Prostate gland (tissue), 2 donors: ENCODE measurements around the gene GPR158.

ENCODE experiments used
- POLR2A ChIP-seq: fragments of 450-650 bp; IDR thresholded peaks from one replicate; pipeline ENCODE4 v1.6.1; 2016; ENCODE audit warnings: antibody characterized with exemption, mild to moderate bottlenecking
- POLR2AphosphoS5 ChIP-seq: sonication (generic); formaldehyde crosslinking; IDR thresholded peaks from one replicate; pipeline ENCODE4 v1.6.1; 2017; ENCODE audit warnings: antibody characterized with exemption
- TF ChIP-seq, protein P1 (sequence below), 4 experiments: fragments of 200-600 bp in 2 of 4; fragments of 450-650 bp in 2 of 4; sonication (generic) in 2 of 4; IDR thresholded peaks; 1 replicate in 3 of 4; 2 replicates in 1 of 4; pipeline ENCODE4 v1.5.1; 2016 to 2019; ENCODE audit warnings: antibody characterized with exemption in 4 of 4, mild to moderate bottlenecking in 2 of 4, moderate library complexity in 2 of 4

DNA sequence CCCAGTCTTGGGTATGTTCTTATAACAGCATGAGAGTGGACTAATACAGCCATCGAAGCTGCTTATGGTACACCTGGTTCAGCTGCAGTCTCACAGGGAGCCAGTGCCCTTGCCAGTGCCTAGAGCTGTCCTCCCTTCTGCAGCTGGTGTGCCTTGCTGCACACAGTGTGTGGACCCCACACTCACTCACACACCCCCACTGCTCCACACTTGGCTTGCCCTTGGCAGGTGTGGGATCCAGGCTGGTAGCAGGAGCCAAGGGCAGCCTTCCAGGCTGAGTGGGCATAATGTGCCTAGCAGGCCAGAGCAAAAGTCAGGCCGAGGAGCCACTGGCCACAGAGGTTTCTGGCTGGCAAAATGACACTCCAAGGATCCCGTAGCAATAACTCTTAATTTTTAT is 217.3 kb downstream of the GPR158 start:
- no peak for TF ChIP-seq POLR2A
- TF ChIP-seq, protein P1, sequence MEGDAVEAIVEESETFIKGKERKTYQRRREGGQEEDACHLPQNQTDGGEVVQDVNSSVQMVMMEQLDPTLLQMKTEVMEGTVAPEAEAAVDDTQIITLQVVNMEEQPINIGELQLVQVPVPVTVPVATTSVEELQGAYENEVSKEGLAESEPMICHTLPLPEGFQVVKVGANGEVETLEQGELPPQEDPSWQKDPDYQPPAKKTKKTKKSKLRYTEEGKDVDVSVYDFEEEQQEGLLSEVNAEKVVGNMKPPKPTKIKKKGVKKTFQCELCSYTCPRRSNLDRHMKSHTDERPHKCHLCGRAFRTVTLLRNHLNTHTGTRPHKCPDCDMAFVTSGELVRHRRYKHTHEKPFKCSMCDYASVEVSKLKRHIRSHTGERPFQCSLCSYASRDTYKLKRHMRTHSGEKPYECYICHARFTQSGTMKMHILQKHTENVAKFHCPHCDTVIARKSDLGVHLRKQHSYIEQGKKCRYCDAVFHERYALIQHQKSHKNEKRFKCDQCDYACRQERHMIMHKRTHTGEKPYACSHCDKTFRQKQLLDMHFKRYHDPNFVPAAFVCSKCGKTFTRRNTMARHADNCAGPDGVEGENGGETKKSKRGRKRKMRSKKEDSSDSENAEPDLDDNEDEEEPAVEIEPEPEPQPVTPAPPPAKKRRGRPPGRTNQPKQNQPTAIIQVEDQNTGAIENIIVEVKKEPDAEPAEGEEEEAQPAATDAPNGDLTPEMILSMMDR (IDR thresholded peaks at IDR 0.05), result no peak
- no peak for TF ChIP-seq POLR2AphosphoS5
